Breast epithelium (tissue), 4 donors: Measurements from ENCODE around the gene NR3C1. TPM values are rescaled to one million over a fixed set of nuclear protein-coding genes. Genes with fewer than 3 reads are reported as not detected.

Source experiments
- DNase-seq, 2 donors: peaks; one replicate each; pipeline ENCODE4 v3.0.0-alpha.2; 2019; ENCODE audit warnings: low spot score in 2 of 2
- H3K27ac ChIP-seq, 2 donors: fragments of 200-600 bp; sonication (generic) in 1 of 2; one replicate each; pipeline ENCODE4 v1.5.1; 2016 to 2019; ENCODE audit warnings: mild to moderate bottlenecking in 1 of 2
- H3K27me3 ChIP-seq, 2 donors: fragments of 200-600 bp; sonication (generic) in 1 of 2; one replicate each; pipeline versions ENCODE4 v1.5.1 to v1.6.0; 2017 to 2019; ENCODE audit warnings: control low read depth in 1 of 2, mild to moderate bottlenecking in 1 of 2
- H3K36me3 ChIP-seq: fragments of 200-600 bp; one replicate; pipeline ENCODE4 v1.5.1; 2019
- H3K4me1 ChIP-seq, 2 donors: fragments of 200-600 bp; sonication (generic); one replicate each; pipeline ENCODE4 v1.5.1; 2016 to 2019; ENCODE audit warnings: control low read depth in 1 of 2
- H3K4me3 ChIP-seq, 3 donors: fragments of 200-600 bp; sonication (generic); 1 replicate in 2 of 3; 2 replicates in 1 of 3; pipeline ENCODE4 v1.5.1; 2016 to 2019; ENCODE audit warnings: mild to moderate bottlenecking in 3 of 3, moderate library complexity in 2 of 3
- H3K9me3 ChIP-seq, 2 donors: fragments of 200-600 bp; sonication (generic) in 1 of 2; one replicate each; pipeline ENCODE4 v1.5.1; 2016 to 2019; ENCODE audit warnings: control low read depth in 1 of 2
- POLR2A ChIP-seq: fragments of 450-650 bp; IDR thresholded peaks from one replicate; pipeline ENCODE4 v1.6.1; 2016; ENCODE audit warnings: antibody characterized with exemption, mild to moderate bottlenecking, moderate library complexity
- POLR2AphosphoS5 ChIP-seq, 3 donors: sonication (generic); formaldehyde crosslinking; IDR thresholded peaks; one replicate each; pipeline ENCODE4 v1.6.1; 2017; ENCODE audit warnings: antibody characterized with exemption in 3 of 3
- intact Hi-C: fragments of 100-400 bp; cut with DNase I; formaldehyde crosslinking; loops from one replicate; pipeline ENCODE4 v1.15.1; 2023; ENCODE audit warnings: low total_unique reads
- total RNA-seq, 3 donors: library from RNA; depleted of rRNA; stranded (reverse); fragments of >200 nt; gene quantifications; one replicate each; pipeline ENCODE4 v1.1.0, GENCODE V29; 2016
- TF ChIP-seq, protein P1 (sequence below), 3 donors: fragments of 450-650 bp; IDR thresholded peaks; one replicate each; pipeline ENCODE4 v1.5.1; 2016 to 2017; ENCODE audit warnings: antibody characterized with exemption in 3 of 3, mild to moderate bottlenecking in 3 of 3, moderate library complexity in 3 of 3

Gene NR3C1
- total RNA-seq, 3 donors from 2014 or later: 51.1 to 122 (median 69.7) TPM

DNA sequence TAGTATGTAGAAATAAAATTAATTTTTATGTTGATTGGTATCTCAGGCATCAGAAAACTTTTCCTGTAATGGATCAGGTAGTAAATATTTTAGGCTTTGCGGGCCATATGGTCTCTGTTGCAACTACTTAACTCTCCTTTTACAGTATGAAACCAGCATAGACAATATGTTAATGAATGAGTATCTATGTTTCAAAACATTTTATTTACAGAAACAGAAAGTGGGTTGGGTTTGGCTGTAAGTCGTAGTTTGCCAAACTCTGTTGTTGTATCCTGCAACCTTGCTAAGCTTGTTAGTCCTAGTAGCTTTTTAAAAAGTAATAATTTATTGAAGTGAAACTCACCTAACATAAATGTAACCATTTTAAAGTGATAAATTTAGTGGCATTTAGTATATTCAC lies 132.1 kb downstream of the NR3C1 start:
- Histone ChIP-seq H3K4me3 (no peak overlapping the region), H3K9me3 (peaks cover 4 to 29% of the 10 kb centered on the region in 2 donors), H3K27me3 (no peaks in the 10 kb centered on the region), H3K27ac (no peak overlapping the region), H3K4me1 (no peaks in the 10 kb centered on the region), H3K36me3 (no peaks in the 10 kb centered on the region)
- no peak for DNase-seq
- TF ChIP-seq POLR2A (no peak), POLR2AphosphoS5 (IDR thresholded peaks at IDR 0.05) (no peak)
- TF ChIP-seq, protein P1, sequence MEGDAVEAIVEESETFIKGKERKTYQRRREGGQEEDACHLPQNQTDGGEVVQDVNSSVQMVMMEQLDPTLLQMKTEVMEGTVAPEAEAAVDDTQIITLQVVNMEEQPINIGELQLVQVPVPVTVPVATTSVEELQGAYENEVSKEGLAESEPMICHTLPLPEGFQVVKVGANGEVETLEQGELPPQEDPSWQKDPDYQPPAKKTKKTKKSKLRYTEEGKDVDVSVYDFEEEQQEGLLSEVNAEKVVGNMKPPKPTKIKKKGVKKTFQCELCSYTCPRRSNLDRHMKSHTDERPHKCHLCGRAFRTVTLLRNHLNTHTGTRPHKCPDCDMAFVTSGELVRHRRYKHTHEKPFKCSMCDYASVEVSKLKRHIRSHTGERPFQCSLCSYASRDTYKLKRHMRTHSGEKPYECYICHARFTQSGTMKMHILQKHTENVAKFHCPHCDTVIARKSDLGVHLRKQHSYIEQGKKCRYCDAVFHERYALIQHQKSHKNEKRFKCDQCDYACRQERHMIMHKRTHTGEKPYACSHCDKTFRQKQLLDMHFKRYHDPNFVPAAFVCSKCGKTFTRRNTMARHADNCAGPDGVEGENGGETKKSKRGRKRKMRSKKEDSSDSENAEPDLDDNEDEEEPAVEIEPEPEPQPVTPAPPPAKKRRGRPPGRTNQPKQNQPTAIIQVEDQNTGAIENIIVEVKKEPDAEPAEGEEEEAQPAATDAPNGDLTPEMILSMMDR (IDR thresholded peaks at IDR 0.05): no peak
- intact Hi-C loops: no loop called here

DNA sequence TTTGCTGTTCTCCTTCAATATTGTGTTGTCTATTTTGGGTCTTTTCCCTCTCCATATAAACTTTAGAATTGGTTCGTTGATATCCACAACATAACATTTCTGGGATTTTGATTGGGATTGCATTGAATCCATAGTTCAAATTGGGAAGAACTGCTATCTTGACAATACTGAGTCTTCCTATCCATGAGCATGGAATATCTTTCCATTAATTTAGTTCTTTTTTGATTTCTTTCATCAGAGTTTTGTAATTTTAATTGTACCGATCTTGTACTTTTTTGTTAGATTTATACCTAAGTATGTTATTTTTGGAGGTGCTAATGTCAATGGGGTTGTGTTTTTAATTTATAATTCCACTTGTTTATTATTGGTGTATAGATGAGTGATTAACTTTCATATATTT lies 135.1 kb downstream of the NR3C1 start:
- intact Hi-C loops: no loop called here
- H3K4me1 ChIP-seq: no peaks in the 10 kb centered on the region
- no peak for DNase-seq
- H3K9me3 ChIP-seq: peaks cover 4 to 29% of the 10 kb centered on the region in 2 donors
- TF ChIP-seq POLR2A: no peak
- TF ChIP-seq, protein P1 (IDR thresholded peaks at IDR 0.05): no peak
- no peak for TF ChIP-seq POLR2AphosphoS5 (IDR thresholded peaks at IDR 0.05)
- H3K36me3 ChIP-seq: no peaks in the 10 kb centered on the region
- H3K4me3 ChIP-seq: no peak overlapping the region
- H3K27me3 ChIP-seq: no peaks in the 10 kb centered on the region
- no peak overlapping the region for H3K27ac ChIP-seq

DNA sequence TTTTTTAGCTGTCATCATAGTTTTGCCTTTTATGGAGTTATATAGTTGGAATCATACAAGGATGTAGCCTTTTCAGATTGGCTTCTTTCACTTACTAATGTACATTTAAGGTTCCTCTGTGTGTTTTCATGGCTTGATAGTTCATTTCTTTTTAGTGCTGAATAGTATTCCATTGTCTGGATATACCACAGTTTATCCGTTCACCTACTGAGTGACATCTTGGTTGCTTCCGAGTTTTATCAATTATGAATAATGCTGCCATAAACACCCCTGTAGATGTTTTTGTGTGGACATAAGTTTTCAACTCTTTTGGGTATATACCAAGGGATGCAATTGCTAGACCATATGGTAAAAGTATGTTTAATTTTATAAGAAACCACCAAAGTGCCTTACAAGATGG lies 136.3 kb downstream of the NR3C1 start:
- Histone ChIP-seq H3K27ac (no peak overlapping the region), H3K4me1 (no peaks in the 10 kb centered on the region), H3K27me3 (no peaks in the 10 kb centered on the region), H3K9me3 (peaks cover 4 to 29% of the 10 kb centered on the region in 2 donors), H3K36me3 (no peaks in the 10 kb centered on the region), H3K4me3 (no peak overlapping the region)
- intact Hi-C loops: no loop called here
- DNase-seq: no peak
- TF ChIP-seq POLR2AphosphoS5 (IDR thresholded peaks at IDR 0.05): no peak
- TF ChIP-seq, protein P1 (IDR thresholded peaks at IDR 0.05): no peak
- TF ChIP-seq POLR2A: no peak

DNA sequence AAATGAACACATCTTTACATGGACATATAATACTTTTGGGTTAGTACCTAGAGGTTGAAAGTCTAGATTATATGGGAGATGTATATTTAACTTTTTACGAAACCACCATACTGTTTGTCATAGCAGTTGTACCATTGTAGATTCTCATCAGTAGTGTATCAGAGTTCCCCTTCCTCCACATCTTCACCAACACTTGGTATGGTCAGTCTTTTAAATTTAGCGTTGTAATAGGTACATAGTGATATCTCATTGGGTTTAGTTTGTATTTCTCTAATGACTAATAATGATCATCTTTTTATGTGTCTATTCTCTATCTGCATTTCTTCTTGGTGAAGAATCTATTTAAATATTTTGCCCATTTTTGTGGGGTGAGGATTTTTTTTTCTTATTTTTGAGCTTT lies 137.5 kb downstream of the NR3C1 start:
- Histone ChIP-seq H3K27me3 (no peaks in the 10 kb centered on the region), H3K27ac (no peak overlapping the region), H3K36me3 (no peaks in the 10 kb centered on the region), H3K4me1 (no peaks in the 10 kb centered on the region), H3K9me3 (peaks cover 4 to 29% of the 10 kb centered on the region in 2 donors), H3K4me3 (no peak overlapping the region)
- DNase-seq: no peak
- no peak for TF ChIP-seq POLR2AphosphoS5 (IDR thresholded peaks at IDR 0.05)
- no peak for TF ChIP-seq POLR2A
- TF ChIP-seq, protein P1 (IDR thresholded peaks at IDR 0.05): no peak
- intact Hi-C loops: no loop called here

DNA sequence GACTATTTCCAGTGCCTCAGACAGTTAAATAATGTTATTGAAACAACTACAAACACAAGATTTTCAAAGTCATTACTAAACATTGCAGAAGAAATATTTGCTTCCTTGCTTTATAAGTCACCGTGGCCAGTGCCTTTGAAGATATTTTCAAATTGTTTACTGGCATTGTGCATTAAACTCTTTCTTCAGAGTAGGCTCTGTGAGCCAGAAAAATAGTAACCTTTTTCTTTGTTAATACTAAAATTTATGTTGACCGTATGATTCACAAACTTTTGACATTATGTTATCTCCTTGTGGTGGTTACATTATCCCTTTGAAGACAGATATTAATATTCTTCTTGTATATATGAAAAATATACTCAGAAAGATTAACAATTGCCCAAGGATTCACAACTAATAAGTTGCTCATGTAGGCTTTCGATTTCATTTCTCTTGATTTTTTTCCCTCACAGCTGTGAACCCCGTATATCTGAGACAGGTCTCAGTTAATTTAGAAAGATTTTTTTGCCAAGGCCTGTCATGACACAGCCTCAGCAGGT lies 140.1 kb downstream of the NR3C1 start:
- intact Hi-C loops: no loop called here

More for the DNA sequence above, 140.1 kb downstream of the NR3C1 start:
- no peaks in the 10 kb centered on the region for H3K4me1 ChIP-seq
- H3K27ac ChIP-seq: no peak overlapping the region
- no peaks in the 10 kb centered on the region for H3K36me3 ChIP-seq
- no peak overlapping the region for H3K4me3 ChIP-seq
- DNase-seq: no peak
- H3K27me3 ChIP-seq: no peaks in the 10 kb centered on the region
- H3K9me3 ChIP-seq: peaks cover 0 to 14% of the 10 kb centered on the region in 2 donors
- no peak for TF ChIP-seq POLR2A
- TF ChIP-seq, protein P1 (IDR thresholded peaks at IDR 0.05): no peak
- no peak for TF ChIP-seq POLR2AphosphoS5 (IDR thresholded peaks at IDR 0.05)
